Measurements from ENCODE around the gene SCP2.

Gene SCP2

DNA sequence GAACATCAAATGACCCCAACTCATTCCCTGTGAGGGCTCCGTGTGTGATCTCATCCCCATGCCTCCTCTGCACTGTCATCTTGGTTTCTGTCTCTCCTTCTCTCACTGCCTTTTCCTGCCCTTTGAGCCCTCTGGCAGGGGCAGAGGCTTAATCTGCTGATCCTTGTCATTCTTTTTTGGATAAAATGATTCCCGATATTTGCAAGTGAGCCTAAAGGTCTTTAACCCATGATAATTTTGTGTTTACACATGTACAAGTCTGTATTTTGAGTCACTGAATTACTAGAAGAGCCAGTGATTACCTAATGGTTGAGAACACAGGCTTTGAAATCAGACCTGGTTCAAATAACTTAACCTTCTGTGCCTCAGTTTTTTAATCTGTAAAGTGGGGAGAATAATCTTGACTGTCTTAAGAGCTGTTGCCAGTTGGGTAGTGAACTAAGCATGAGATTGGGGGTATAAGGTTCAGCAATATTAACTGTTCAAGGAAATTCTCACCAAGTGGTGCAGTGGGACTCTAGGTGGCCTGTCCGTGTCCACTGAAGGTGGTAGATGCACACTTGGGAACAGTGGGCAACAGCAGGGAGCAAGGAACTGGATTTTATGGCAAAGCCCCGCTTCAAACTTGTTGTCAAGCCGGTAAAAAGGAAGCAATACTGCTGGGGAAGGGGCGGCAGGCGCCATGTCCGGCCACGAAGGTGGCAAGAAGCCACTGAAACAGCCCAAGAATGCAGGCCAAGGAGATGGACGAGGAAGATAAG, 7.2 kb upstream of the SCP2 start:
- no peak for DNase-seq (ENCODE audit: low spot score)
- in situ Hi-C loops (cut with MboI; ENCODE audit: low sequenced_read_pairs, unreplicated experiment), result loop anchor here (25.0 kb wide), 1 partner anchor 267 kb away; the partner anchor contains the start of gene CPT2
- TF ChIP-seq CTCF (IDR thresholded peaks at IDR 0.05; ENCODE audit: borderline replicate concordance, control extremely low read depth, extremely low read depth, insufficient read depth, missing control alignments), result no peak

GRCh38 chr1:52920791-52921291, 6.2 kb upstream of the SCP2 start:
- DNase-seq (ENCODE audit: low spot score), result no peak
- no peak for TF ChIP-seq CTCF (IDR thresholded peaks at IDR 0.05; ENCODE audit: borderline replicate concordance, control extremely low read depth, extremely low read depth, insufficient read depth, missing control alignments)
- in situ Hi-C loops (cut with MboI; ENCODE audit: low sequenced_read_pairs, unreplicated experiment), result loop anchor here (25.0 kb wide), 1 partner anchor 266 kb away; the partner anchor contains the start of gene CPT2

DNA sequence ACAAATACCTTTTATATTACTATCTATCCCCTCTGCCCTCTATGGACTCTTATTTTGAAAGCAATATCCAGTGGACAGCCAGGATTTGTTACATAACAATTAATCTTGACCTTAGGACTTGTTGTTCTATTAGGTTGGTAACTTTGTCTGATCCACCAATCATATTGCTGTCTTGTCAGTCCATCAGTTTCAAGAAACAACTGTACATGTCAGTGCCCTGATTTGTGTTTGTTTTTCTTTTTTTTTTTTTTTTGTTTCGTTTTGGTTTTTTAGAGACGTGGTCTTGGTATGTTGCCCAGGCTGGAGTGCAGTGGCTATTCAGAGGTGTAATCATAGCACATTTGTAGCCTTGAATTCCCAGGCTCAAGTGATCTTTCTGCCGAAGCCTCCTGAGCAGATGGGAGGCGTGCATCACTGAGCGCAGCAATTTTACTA, 1.5 kb upstream of the SCP2 start:
- no peak for DNase-seq (ENCODE audit: low spot score)
- TF ChIP-seq CTCF (IDR thresholded peaks at IDR 0.05; ENCODE audit: borderline replicate concordance, control extremely low read depth, extremely low read depth, insufficient read depth, missing control alignments), result no peak
- in situ Hi-C loops (cut with MboI; ENCODE audit: low sequenced_read_pairs, unreplicated experiment), result no loop called here

- TF ChIP-seq CTCF (IDR thresholded peaks at IDR 0.05; ENCODE audit: borderline replicate concordance, control extremely low read depth, extremely low read depth, insufficient read depth, missing control alignments), result no peak
- in situ Hi-C loops (cut with MboI; ENCODE audit: low sequenced_read_pairs, unreplicated experiment), result no loop called here
- no peak for DNase-seq (ENCODE audit: low spot score)
Observed at GRCh38 chr1:52926864-52927211, 238 bp upstream of the SCP2 start.

- no peak for TF ChIP-seq CTCF (IDR thresholded peaks at IDR 0.05; ENCODE audit: borderline replicate concordance, control extremely low read depth, extremely low read depth, insufficient read depth, missing control alignments)
- no peak for DNase-seq (ENCODE audit: low spot score)
- in situ Hi-C loops (cut with MboI; ENCODE audit: low sequenced_read_pairs, unreplicated experiment), result no loop called here
Observed at GRCh38 chr1:52928015-52928404, 934 bp downstream of the SCP2 start.

GRCh38 chr1:52929019-52929418, 1.9 kb downstream of the SCP2 start:
- no peak for DNase-seq (ENCODE audit: low spot score)
- TF ChIP-seq CTCF (IDR thresholded peaks at IDR 0.05; ENCODE audit: borderline replicate concordance, control extremely low read depth, extremely low read depth, insufficient read depth, missing control alignments), result no peak
- in situ Hi-C loops (cut with MboI; ENCODE audit: low sequenced_read_pairs, unreplicated experiment), result no loop called here
